HepG2 (cell line): ENCODE results near the gene TRAIP. TPM values are rescaled to one million over a fixed set of nuclear protein-coding genes. Genes with fewer than 3 reads are reported as not detected.

Source experiments
- ATAC-seq: fragments of 200-7000 bp; cut with Tn5 transposase; 3 replicates; pipeline ENCODE4 v1.9.1; 2020; ENCODE audit warnings: mild to moderate bottlenecking, moderate library complexity
- BruUV-seq: library from RNA; stranded (reverse); fragments of 400-500 nt; replicated peaks from 2 replicates; lab custom pipeline; 2021; lab: Mats Ljungman, UMichigan
- CTCF ChIA-PET: fragments of 300-600 bp; formaldehyde crosslinking; extraction: SDS; loops from one replicate; lab custom pipeline; 2021; ENCODE audit warnings: low total read pairs, inconsistent platforms, low intra/inter-chr PET ratio; lab: Yijun Ruan, JAX
- POLR2A ChIA-PET: fragments of 350-600 bp; sonication (Branson Sonifier 250); formaldehyde crosslinking; loops from one replicate; lab custom pipeline; 2020; ENCODE audit warnings: antibody characterized with exemption, inconsistent platforms; lab: Yijun Ruan, JAX
- DNase-seq: peaks from one replicate; pipeline ENCODE4 v3.0.0-alpha.2; 2015; ENCODE audit warnings: low spot score
- FAIRE-seq: peaks from 3 replicates; lab custom pipeline; 2011; peaks lifted over from hg19 to GRCh38; lab: Jason Lieb, UNC
- H2AFZ ChIP-seq: one replicate; pipeline ENCODE4 v1.6.1; 2011; ENCODE audit warnings: low read length, inconsistent platforms
- H3K27ac ChIP-seq: fragments of 300-600 bp; 3 replicates; pipeline ENCODE4 v1.8.0; 2011; ENCODE audit warnings: mixed run types, mild to moderate bottlenecking, mixed read lengths, low read length, inconsistent platforms; ENCODE audit not compliant: insufficient read depth; ENCODE audit errors: extremely low read length
- H3K27me3 ChIP-seq, 2 experiments: fragments of 200-600 bp in 1 of 2; 2 replicates in 1 of 2; 3 replicates in 1 of 2; pipeline versions ENCODE4 v1.6.0 to v1.8.0; 2011; ENCODE audit warnings: low read length in 2 of 2, mild to moderate bottlenecking in 2 of 2, moderate library complexity in 2 of 2, inconsistent platforms in 1 of 2; ENCODE audit not compliant: insufficient read depth in 2 of 2, control insufficient read depth in 1 of 2
- H3K36me3 ChIP-seq, 2 experiments: fragments of 200-600 bp in 1 of 2; replicated peaks in 1 of 2; 2 replicates in 1 of 2; 3 replicates in 1 of 2; pipeline versions ENCODE4 v1.5.1 to v1.8.0; 2011; ENCODE audit warnings: low read length in 2 of 2, inconsistent platforms in 1 of 2; ENCODE audit not compliant: insufficient read depth in 2 of 2, control insufficient read depth in 1 of 2
- H3K4me1 ChIP-seq: 2 replicates; pipeline ENCODE4 v1.5.1; 2012; ENCODE audit warnings: low read length, inconsistent platforms; ENCODE audit not compliant: insufficient read depth
- H3K4me2 ChIP-seq: 2 replicates; pipeline ENCODE4 v1.6.0; 2011; ENCODE audit warnings: low read depth, low read length, inconsistent platforms
- H3K4me3 ChIP-seq, 3 experiments: fragments of 200-600 bp in 1 of 3; sonication (generic), shearing (Covaris generic) in 1 of 3; replicated peaks in 1 of 3; 2 replicates each; pipeline ENCODE4 v1.5.1; 2011 to 2016; ENCODE audit warnings: low read length in 3 of 3, inconsistent platforms in 2 of 3, low read depth in 2 of 3, mild to moderate bottlenecking in 2 of 3, control low read depth in 1 of 3, mixed read lengths in 1 of 3; ENCODE audit not compliant: insufficient read depth in 1 of 3
- H3K79me2 ChIP-seq: one replicate; pipeline ENCODE4 v1.6.1; 2011; ENCODE audit warnings: low read length, inconsistent platforms; ENCODE audit not compliant: insufficient read depth
- H3K9ac ChIP-seq: 2 replicates; pipeline ENCODE4 v1.6.0; 2011; ENCODE audit warnings: mild to moderate bottlenecking, low read depth, low read length, inconsistent platforms; ENCODE audit not compliant: insufficient read depth
- H3K9me3 ChIP-seq: 2 replicates; pipeline ENCODE4 v1.5.1; 2012; ENCODE audit warnings: mild to moderate bottlenecking, low read length
- H4K20me1 ChIP-seq: 2 replicates; pipeline ENCODE4 v1.6.0; 2011; ENCODE audit warnings: inconsistent platforms, mild to moderate bottlenecking, low read length, moderate library complexity; ENCODE audit not compliant: insufficient read depth
- CREB3 ChIP-seq: sonication (generic); formaldehyde crosslinking; IDR thresholded peaks from 2 replicates; pipeline ENCODE4 v1.5.0; 2020; ENCODE audit warnings: missing genetic modification reagents
- FIP1L1 ChIP-seq: fragments of 200-400 bp; formaldehyde crosslinking; IDR thresholded peaks from 2 replicates; pipeline ENCODE4 v1.6.1; 2018; ENCODE audit warnings: low read depth, mild to moderate bottlenecking, low read length, moderate library complexity, borderline replicate concordance; ENCODE audit not compliant: insufficient read depth
- HES4 ChIP-seq: sonication (generic); formaldehyde crosslinking; IDR thresholded peaks from 2 replicates; pipeline ENCODE4 v1.9.0; 2021; ENCODE audit warnings: mild to moderate bottlenecking, missing genetic modification reagents, borderline replicate concordance
- KLF6 ChIP-seq: IDR thresholded peaks from 2 replicates; pipeline ENCODE4 v1.8.0; 2016; ENCODE audit warnings: missing biosample characterization, missing genetic modification reagents
- RFXAP ChIP-seq: sonication (generic); formaldehyde crosslinking; IDR thresholded peaks from 2 replicates; pipeline ENCODE4 v1.4.0; 2020; ENCODE audit warnings: missing genetic modification reagents, borderline replicate concordance
- SMARCE1 ChIP-seq: fragments of 450-650 bp; IDR thresholded peaks from 2 replicates; pipeline ENCODE4 v1.6.1; 2017; ENCODE audit warnings: borderline replicate concordance
- ZBTB43 ChIP-seq: sonication (generic); formaldehyde crosslinking; conservative IDR thresholded peaks from 2 replicates; pipeline ENCODE4 v1.4.0; 2020; ENCODE audit warnings: missing genetic modification reagents
- ZNF138 ChIP-seq: sonication (generic); formaldehyde crosslinking; IDR thresholded peaks from 2 replicates; pipeline ENCODE4 v1.5.0; 2020; ENCODE audit warnings: mild to moderate bottlenecking, low read depth, missing genetic modification reagents
- ZNF550 ChIP-seq: sonication (generic); formaldehyde crosslinking; IDR thresholded peaks from 2 replicates; pipeline ENCODE4 v1.4.0; 2020; ENCODE audit warnings: mild to moderate bottlenecking, missing genetic modification reagents, borderline replicate concordance
- ZSCAN21 ChIP-seq: sonication (generic); formaldehyde crosslinking; IDR thresholded peaks from 2 replicates; pipeline ENCODE4 v1.8.0; 2022; ENCODE audit warnings: mild to moderate bottlenecking, missing genetic modification reagents, moderate library complexity, borderline replicate concordance
- WGBS: methylation state at CpG from one replicate; pipeline ENCODE4 v1.1.6; 2017; ENCODE audit warnings: low lambda C conversion rate; 5-methylcytosine and 5-hydroxymethylcytosine counted together
- in situ Hi-C: cut with HindIII; loops from 2 replicates; pipeline ENCODE4 v1.10.0; 2017; ENCODE audit warnings: low pct_unique_long_range_greater_than_20kb; ENCODE audit not compliant: extremely low pct_ligation_motif_present
- intact Hi-C: fragments of 100-400 bp; cut with micrococcal nuclease; formaldehyde crosslinking; loops from one replicate; pipeline ENCODE4 v1.10.0; 2022; ENCODE audit not compliant: unreplicated experiment
- polyA plus RNA-seq, 8 experiments: library from polyadenylated mRNA; depleted of rRNA in 3 of 8; stranded (reverse) in 7 of 8; unstranded in 1 of 8; fragments of >200 nt; fragmentation: Illumina TruSeq in 4 of 8; extraction: Trizol in 4 of 8; gene quantifications; 2 replicates each; pipeline versions ENCODE4 v1.2.1 to v1.2.3, GENCODE V29; 2011 to 2016; ENCODE audit warnings: low read depth in 4 of 8, missing spikeins in 1 of 8, mixed read lengths in 1 of 8; ENCODE audit not compliant: insufficient read depth in 1 of 8
- total RNA-seq, 5 experiments: library from RNA; depleted of rRNA; stranded (reverse); fragments of >200 nt; fragmentation: Illumina TruSeq; extraction: Trizol; gene quantifications; 2 replicates each; pipeline ENCODE4 v1.2.3, GENCODE V29; 2016; ENCODE audit warnings: low read depth in 1 of 5

TRAIP gene
- total and polyA plus RNA-seq, 2 of the 13 experiments (the other 11 are each of a cell fraction or from before 2014, with no cell fraction given) = 13.9 to 23.9 TPM

DNA sequence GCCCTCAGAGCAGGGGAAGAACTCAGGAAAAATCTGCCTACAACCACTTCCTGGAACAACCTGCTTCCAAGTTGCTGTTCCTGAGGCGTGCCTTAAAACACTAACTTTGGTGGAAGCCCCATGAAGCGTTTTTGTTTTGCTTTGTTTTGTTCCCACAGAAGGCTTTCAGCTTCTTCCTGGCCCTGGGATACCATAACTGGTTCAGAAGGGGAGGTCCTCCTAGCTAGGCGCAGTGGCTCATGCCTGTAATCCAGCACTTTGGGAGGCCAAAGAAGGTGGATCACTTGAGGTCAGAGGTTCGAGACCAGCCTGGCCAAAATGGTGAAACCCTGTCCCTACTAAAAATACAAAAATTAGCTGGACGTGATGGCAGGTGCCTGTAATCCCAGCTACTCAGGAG lies 68.8 kb downstream of the TRAIP start:
- H3K36me3 ChIP-seq = peaks cover 0 to 1% of the 10 kb centered on the region in 2 experiments; a peak in 2 of 5 replicates
- H3K4me3 ChIP-seq = no peak overlapping the region
- no peak overlapping the region; the same call in 1 of the 2 replicates for H3K4me2 ChIP-seq
- no peak for TF ChIP-seq ZNF138 (CRISPR knock-in tag)
- TF ChIP-seq KLF6 = no peak
- no peak for TF ChIP-seq ZNF550
- no peak for TF ChIP-seq ZSCAN21
- TF ChIP-seq CREB3 (CRISPR knock-in tag) = no peak
- no peak for TF ChIP-seq RFXAP
- TF ChIP-seq HES4 = no peak
- TF ChIP-seq FIP1L1 = no peak
- no peak for TF ChIP-seq SMARCE1
- no peak for TF ChIP-seq ZBTB43 (CRISPR knock-in tag)
- peaks cover 29% of the 10 kb centered on the region for H3K79me2 ChIP-seq
- H3K9ac ChIP-seq = 0 out of 2 replicates have a peak overlapping the region, but pooled peaks have one; percentile 81
- H3K9me3 ChIP-seq = no peaks in the 10 kb centered on the region
- 97% methylated on average over 5 of the region's 5 CpGs for WGBS
- ATAC-seq (no peak), FAIRE-seq (no peak), DNase-seq (no peak)
- ChIA-PET POLR2A (interaction anchor here (1.6 kb wide), 1 partner anchor 15 kb away, joined by 7 read pairs; the partner anchor contains the start of gene INKA1), CTCF (no interaction called here)
- peaks cover 40% of the 10 kb centered on the region for H3K4me1 ChIP-seq
- H4K20me1 ChIP-seq = no peaks in the 10 kb centered on the region
- in situ Hi-C loops = no loop called here
- no peak overlapping the region for H2AFZ ChIP-seq
- no peaks in the 10 kb centered on the region; a peak in 1 of 5 replicates for H3K27me3 ChIP-seq
- intact Hi-C loops = loop anchor here (5.0 kb wide), 1 partner anchor 55 kb away; no protein-coding TSS in a partner anchor
- no peak overlapping the region for H3K27ac ChIP-seq
- BruUV-seq = no TSS peak
